OCI-LY1 (cell line): ENCODE measurements around the gene SSH3.

Experiments
- H2AFZ ChIP-seq: fragments of 200-600 bp; sonication (generic), shearing (Covaris generic); 2 replicates; pipeline ENCODE4 v1.6.0; 2014; ENCODE audit warnings: antibody characterized with exemption, mild to moderate bottlenecking, low read length
- H3F3A ChIP-seq: fragments of 200-600 bp; sonication (generic), shearing (Covaris generic); 2 replicates; pipeline ENCODE4 v1.6.0; 2014; ENCODE audit warnings: mild to moderate bottlenecking, antibody characterized with exemption, low read length, moderate library complexity; ENCODE audit not compliant: insufficient read depth
- H3K27ac ChIP-seq: fragments of 200-600 bp; sonication (generic); 2 replicates; pipeline ENCODE4 v1.5.1; 2014; ENCODE audit warnings: low read length, mixed run types, mild to moderate bottlenecking, low read depth; ENCODE audit not compliant: poor library complexity, severe bottlenecking
- H3K27me3 ChIP-seq: fragments of 200-600 bp; sonication (generic); 2 replicates; pipeline ENCODE4 v1.6.0; 2014; ENCODE audit warnings: antibody characterized with exemption, mild to moderate bottlenecking, low read length, moderate library complexity; ENCODE audit not compliant: insufficient read depth
- H3K36me3 ChIP-seq: fragments of 200-600 bp; sonication (generic); 2 replicates; pipeline ENCODE4 v1.6.1; 2014; ENCODE audit warnings: mild to moderate bottlenecking, antibody characterized with exemption, low read length, moderate library complexity, mixed read lengths; ENCODE audit not compliant: insufficient read depth
- H3K4me1 ChIP-seq: fragments of 200-600 bp; sonication (generic); 2 replicates; pipeline ENCODE4 v1.5.1; 2014; ENCODE audit warnings: mild to moderate bottlenecking, low read length, moderate library complexity; ENCODE audit not compliant: insufficient read depth, severe bottlenecking
- H3K4me2 ChIP-seq: fragments of 200-600 bp; sonication (generic), shearing (Covaris generic); 2 replicates; pipeline ENCODE4 v1.6.1; 2014; ENCODE audit warnings: low read length
- H3K4me3 ChIP-seq: fragments of 200-600 bp; sonication (generic); 2 replicates; pipeline ENCODE4 v1.5.1; 2014; ENCODE audit warnings: low read length, low read depth, mild to moderate bottlenecking, mixed read lengths; ENCODE audit not compliant: poor library complexity, severe bottlenecking
- H3K79me2 ChIP-seq: fragments of 200-600 bp; shearing (Covaris generic); 2 replicates; pipeline ENCODE4 v1.6.1; 2016; ENCODE audit warnings: mixed run types, low read length, mixed read lengths; ENCODE audit not compliant: insufficient read depth
- H3K9ac ChIP-seq: fragments of 200-600 bp; sonication (generic), shearing (Covaris generic); 2 replicates; pipeline ENCODE4 v1.6.1; 2014; ENCODE audit warnings: mild to moderate bottlenecking, low read length, mixed read lengths
- H3K9me2 ChIP-seq: fragments of 200-600 bp; sonication (generic), shearing (Covaris generic); 2 replicates; pipeline ENCODE4 v1.6.1; 2014; ENCODE audit warnings: low read depth, mild to moderate bottlenecking, low read length, mixed read lengths
- H3K9me3 ChIP-seq: fragments of 200-600 bp; shearing (Covaris generic); 2 replicates; pipeline ENCODE4 v1.6.1; 2014; ENCODE audit warnings: low read length, mixed read lengths
- H4K20me1 ChIP-seq: fragments of 200-600 bp; sonication (generic), shearing (Covaris generic); 2 replicates; pipeline ENCODE4 v1.6.0; 2016; ENCODE audit warnings: mild to moderate bottlenecking, low read length; ENCODE audit not compliant: insufficient read depth
- CTCF ChIP-seq: fragments of 200-600 bp; sonication (generic), shearing (Covaris generic); IDR thresholded peaks from 2 replicates; pipeline ENCODE4 v1.5.1; 2017; ENCODE audit warnings: mild to moderate bottlenecking, antibody characterized with exemption, low read length, moderate library complexity, mixed read lengths
- EZH2 ChIP-seq: fragments of 200-600 bp; sonication (generic), shearing (Covaris generic); IDR thresholded peaks from 2 replicates; pipeline ENCODE4 v1.8.0; 2017; ENCODE audit warnings: borderline replicate concordance, mixed run types, mild to moderate bottlenecking, antibody characterized with exemption, low read length, moderate library complexity, mixed read lengths

The SSH3 gene

GRCh38 chr11:67282876-67283371, 20.4 kb upstream of the SSH3 start:
- TF ChIP-seq CTCF = no peak
- no peak for TF ChIP-seq EZH2
- Histone ChIP-seq H3K4me3 (no peak overlapping the region), H3K36me3 (peaks cover 93% of the 10 kb centered on the region), H3F3A (no peaks in the 10 kb centered on the region), H3K79me2 (no peaks in the 10 kb centered on the region), H3K9me3 (no peaks in the 10 kb centered on the region), H3K27me3 (no peaks in the 10 kb centered on the region), H3K9ac (no peak overlapping the region), H2AFZ (no peak overlapping the region), H3K4me1 (peaks cover 31% of the 10 kb centered on the region), H3K4me2 (no peak overlapping the region), H4K20me1 (no peaks in the 10 kb centered on the region), H3K9me2 (no peaks in the 10 kb centered on the region), H3K27ac (no peak overlapping the region)

- H3K9me3 ChIP-seq = no peaks in the 10 kb centered on the region
- no peaks in the 10 kb centered on the region for H3K79me2 ChIP-seq
- H4K20me1 ChIP-seq = no peaks in the 10 kb centered on the region
- no peak overlapping the region for H3K9ac ChIP-seq
- peaks cover 29% of the 10 kb centered on the region for H3K4me1 ChIP-seq
- H3F3A ChIP-seq = no peaks in the 10 kb centered on the region
- no peak overlapping the region for H3K4me3 ChIP-seq
- H3K4me2 ChIP-seq = no peak overlapping the region
- TF ChIP-seq CTCF (no peak), EZH2 (no peak)
- H2AFZ ChIP-seq = no peak overlapping the region
- H3K27ac ChIP-seq = no peak overlapping the region
- H3K9me2 ChIP-seq = no peaks in the 10 kb centered on the region
- H3K36me3 ChIP-seq = peaks cover 87% of the 10 kb centered on the region
- H3K27me3 ChIP-seq = no peaks in the 10 kb centered on the region
These were observed 19.8 kb upstream of the SSH3 start for GRCh38 chr11:67283481-67283963.

- Histone ChIP-seq H3K4me1 (peaks cover 30% of the 10 kb centered on the region), H3K27me3 (no peaks in the 10 kb centered on the region), H3K9me3 (no peaks in the 10 kb centered on the region), H3K36me3 (peaks cover 72% of the 10 kb centered on the region), H4K20me1 (no peaks in the 10 kb centered on the region), H2AFZ (no peak overlapping the region), H3K9ac (no peak overlapping the region), H3K4me2 (no peak overlapping the region), H3K27ac (no peak overlapping the region), H3K79me2 (no peaks in the 10 kb centered on the region), H3K9me2 (no peaks in the 10 kb centered on the region), H3F3A (no peaks in the 10 kb centered on the region), H3K4me3 (no peak overlapping the region)
- no peak for TF ChIP-seq EZH2
- TF ChIP-seq CTCF = no peak
These were observed 18.4 kb upstream of the SSH3 start for GRCh38 chr11:67284811-67285540.
